KMS-11 (cell line): ENCODE measurements around the gene LARGE2.

Experiments
- H2AFZ ChIP-seq: fragments of 200-600 bp; sonication (generic); 2 replicates; pipeline ENCODE4 v1.6.1; 2016; ENCODE audit warnings: antibody characterized with exemption, mixed run types, low read depth
- H3K27ac ChIP-seq: fragments of 200-600 bp; sonication (generic); 2 replicates; pipeline ENCODE4 v1.6.1; 2016; ENCODE audit warnings: mild to moderate bottlenecking, mixed run types
- H3K27me3 ChIP-seq: fragments of 200-600 bp; sonication (generic); 2 replicates; pipeline ENCODE4 v1.6.1; 2017; ENCODE audit warnings: mild to moderate bottlenecking, low read depth, mixed run types, moderate library complexity; ENCODE audit not compliant: insufficient read depth
- H3K36me3 ChIP-seq: fragments of 200-600 bp; sonication (generic); 2 replicates; pipeline ENCODE4 v1.6.1; 2017; ENCODE audit warnings: mild to moderate bottlenecking, mixed run types; ENCODE audit not compliant: insufficient read depth
- H3K4me1 ChIP-seq: fragments of 200-600 bp; sonication (generic); 2 replicates; pipeline ENCODE4 v1.6.1; 2016; ENCODE audit warnings: mild to moderate bottlenecking, low read depth, mixed run types; ENCODE audit not compliant: poor library complexity, severe bottlenecking
- H3K4me2 ChIP-seq: fragments of 200-600 bp; sonication (generic); 2 replicates; pipeline ENCODE4 v1.7.0; 2016; ENCODE audit warnings: mild to moderate bottlenecking, mixed run types
- H3K4me3 ChIP-seq: fragments of 200-600 bp; sonication (generic); IDR thresholded peaks from 2 replicates; pipeline ENCODE4 v1.6.1; 2017; ENCODE audit warnings: low read depth, low read length, mixed read lengths; ENCODE audit not compliant: insufficient read depth
- H3K79me2 ChIP-seq: fragments of 200-600 bp; sonication (generic); 2 replicates; pipeline ENCODE4 v1.6.1; 2016; ENCODE audit warnings: low read depth, mixed run types; ENCODE audit not compliant: insufficient read depth
- H3K9ac ChIP-seq: fragments of 200-600 bp; sonication (generic); 2 replicates; pipeline ENCODE4 v1.6.1; 2016; ENCODE audit warnings: mild to moderate bottlenecking, mixed run types
- H4K20me1 ChIP-seq: fragments of 200-600 bp; sonication (generic); 2 replicates; pipeline ENCODE4 v1.6.1; 2016; ENCODE audit warnings: mild to moderate bottlenecking, mixed run types; ENCODE audit not compliant: insufficient read depth
- CTCF ChIP-seq: fragments of 200-600 bp; sonication (generic); conservative IDR thresholded peaks from 2 replicates; pipeline ENCODE4 v1.6.1; 2017; ENCODE audit warnings: low read depth, mild to moderate bottlenecking, antibody characterized with exemption, low read length, moderate library complexity, mixed read lengths

The LARGE2 gene

GRCh38 chr11:45884596-45885185 lies 37.8 kb upstream of the LARGE2 start:
- no peak overlapping the region for H3K27ac ChIP-seq
- H3K4me2 ChIP-seq, result peak overlapping the region; percentile 68; the same call in 1 of the 2 replicates
- H4K20me1 ChIP-seq, result no peaks in the 10 kb centered on the region
- no peak overlapping the region for H3K9ac ChIP-seq
- TF ChIP-seq CTCF, result no peak
- H2AFZ ChIP-seq, result no peak overlapping the region
- H3K4me3 ChIP-seq, result no peak overlapping the region
- peaks cover 2% of the 10 kb centered on the region for H3K4me1 ChIP-seq
- no peaks in the 10 kb centered on the region for H3K36me3 ChIP-seq
- H3K27me3 ChIP-seq, result no peaks in the 10 kb centered on the region
- no peaks in the 10 kb centered on the region for H3K79me2 ChIP-seq

GRCh38 chr11:45885274-45885920 lies 37.1 kb upstream of the LARGE2 start, which contains the start of gene MAPK8IP1:
Gene MAPK8IP1, plus strand, starts transcription at chr11:45885651. Its CDS starts 170 bp downstream, at chr11:45885821.
- no peaks in the 10 kb centered on the region for H4K20me1 ChIP-seq
- TF ChIP-seq CTCF, result no peak
- H3K79me2 ChIP-seq, result no peaks in the 10 kb centered on the region
- H3K9ac ChIP-seq, result no peak within 1 kb of the TSS
- H3K36me3 ChIP-seq, result no peaks in the 10 kb centered on the region
- H3K4me3 ChIP-seq, result no peak within 1 kb of the TSS
- H2AFZ ChIP-seq, result no peak within 1 kb of the TSS
- no peaks in the 10 kb centered on the region for H3K27me3 ChIP-seq
- peak within 1 kb of the TSS; percentile 68 for H3K4me2 ChIP-seq
- no peak within 1 kb of the TSS for H3K27ac ChIP-seq
- H3K4me1 ChIP-seq, result peaks cover 2% of the 10 kb centered on the region

- Histone ChIP-seq H3K4me2 (peak overlapping the region; percentile 56), H3K9ac (no peak overlapping the region), H3K4me3 (no peak overlapping the region), H3K36me3 (no peaks in the 10 kb centered on the region), H3K4me1 (peaks cover 2% of the 10 kb centered on the region), H3K27ac (no peak overlapping the region), H2AFZ (no peak overlapping the region), H3K27me3 (no peaks in the 10 kb centered on the region), H4K20me1 (no peaks in the 10 kb centered on the region), H3K79me2 (no peaks in the 10 kb centered on the region)
- no peak for TF ChIP-seq CTCF
Measured at GRCh38 chr11:45885921-45886721, 36.3 kb upstream of the LARGE2 start.

GRCh38 chr11:45886816-45887520 lies 35.5 kb upstream of the LARGE2 start:
- Histone ChIP-seq H2AFZ (no peak overlapping the region), H3K79me2 (no peaks in the 10 kb centered on the region), H3K36me3 (no peaks in the 10 kb centered on the region), H3K4me1 (peaks cover 2% of the 10 kb centered on the region), H3K27ac (no peak overlapping the region), H4K20me1 (no peaks in the 10 kb centered on the region), H3K27me3 (no peaks in the 10 kb centered on the region), H3K9ac (no peak overlapping the region), H3K4me3 (no peak overlapping the region), H3K4me2 (no peak overlapping the region)
- no peak for TF ChIP-seq CTCF
